ENCODE results near the gene TRAF4. TPM values are rescaled to one million over a fixed set of nuclear protein-coding genes. Genes with fewer than 3 reads are reported as not detected.
A peak's percentile ranks its signal among the peaks of the same experiment; 100 is the strongest.

The TRAF4 gene
- total RNA-seq, 1 experiment from 2014 or later = 227 TPM

GRCh38 chr17:28746611-28747050, 2.8 kb downstream of the TRAF4 start:
- no peak overlapping the region for H4K91ac ChIP-seq (ENCODE audit: insufficient read length, low read depth, low read length)
- Mint-ChIP-seq H3K27ac (peak overlapping the region; percentile 67 to 90 (median 79); a peak in 4 of 7 replicates), H3K9me3 (no peaks in the 10 kb centered on the region), H3K4me1 (peaks cover 17 to 34% of the 10 kb centered on the region in 2 experiments), H3K36me3 (ENCODE audit: insufficient read depth in 1 of 3, low read depth in 3 of 3) (peaks cover 42 to 67% (median 43%) of the 10 kb centered on the region in 3 experiments; a peak in 6 of 7 replicates), H3K4me3 (peak overlapping the region; percentile 87 to 93), H3K27me3 (ENCODE audit: low read depth) (no peaks in the 10 kb centered on the region; the same call in none of the 2 replicates)
- no peaks in the 10 kb centered on the region for H3K9me3 ChIP-seq (ENCODE audit: control insufficient read depth, low read depth, low read length)
- no peak overlapping the region for H2BK120ac ChIP-seq (ENCODE audit: low read depth, low read length, poor library complexity, severe bottlenecking)
- no peaks in the 10 kb centered on the region for H3K79me1 ChIP-seq (ENCODE audit: insufficient read depth, low read depth, low read length, poor library complexity, severe bottlenecking)
- H2BK5ac ChIP-seq (ENCODE audit: insufficient read length, low read length) = no peak overlapping the region
- H4K20me1 ChIP-seq (ENCODE audit: control insufficient read depth, insufficient read depth, insufficient read length) = no peaks in the 10 kb centered on the region
- H3K4me1 ChIP-seq (ENCODE audit: insufficient read depth, low read length) = peaks cover 5% of the 10 kb centered on the region; the same call in 1 of the 2 replicates
- H2BK15ac ChIP-seq (ENCODE audit: low read depth, low read length) = no peak overlapping the region
- H2AFZ ChIP-seq (ENCODE audit: low read length) = no peak overlapping the region
- TF ChIP-seq, protein P1, sequence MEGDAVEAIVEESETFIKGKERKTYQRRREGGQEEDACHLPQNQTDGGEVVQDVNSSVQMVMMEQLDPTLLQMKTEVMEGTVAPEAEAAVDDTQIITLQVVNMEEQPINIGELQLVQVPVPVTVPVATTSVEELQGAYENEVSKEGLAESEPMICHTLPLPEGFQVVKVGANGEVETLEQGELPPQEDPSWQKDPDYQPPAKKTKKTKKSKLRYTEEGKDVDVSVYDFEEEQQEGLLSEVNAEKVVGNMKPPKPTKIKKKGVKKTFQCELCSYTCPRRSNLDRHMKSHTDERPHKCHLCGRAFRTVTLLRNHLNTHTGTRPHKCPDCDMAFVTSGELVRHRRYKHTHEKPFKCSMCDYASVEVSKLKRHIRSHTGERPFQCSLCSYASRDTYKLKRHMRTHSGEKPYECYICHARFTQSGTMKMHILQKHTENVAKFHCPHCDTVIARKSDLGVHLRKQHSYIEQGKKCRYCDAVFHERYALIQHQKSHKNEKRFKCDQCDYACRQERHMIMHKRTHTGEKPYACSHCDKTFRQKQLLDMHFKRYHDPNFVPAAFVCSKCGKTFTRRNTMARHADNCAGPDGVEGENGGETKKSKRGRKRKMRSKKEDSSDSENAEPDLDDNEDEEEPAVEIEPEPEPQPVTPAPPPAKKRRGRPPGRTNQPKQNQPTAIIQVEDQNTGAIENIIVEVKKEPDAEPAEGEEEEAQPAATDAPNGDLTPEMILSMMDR (conservative IDR thresholded peaks at IDR 0.05) = no peak
- H3K79me2 ChIP-seq (ENCODE audit: insufficient read depth, low read length) = peaks cover 16% of the 10 kb centered on the region; the same call in 1 of the 2 replicates
- H3K27me3 ChIP-seq (ENCODE audit: insufficient read depth, low read length) = no peaks in the 10 kb centered on the region
- no peak overlapping the region for H2BK20ac ChIP-seq (ENCODE audit: low read depth, low read length, poor library complexity, severe bottlenecking)
- no peak overlapping the region for H3K14ac ChIP-seq (ENCODE audit: insufficient read depth, low read length)
- peak overlapping the region; percentile 84 for H3K4me2 ChIP-seq (ENCODE audit: insufficient read depth, insufficient read length, low read length)
- H3K23ac ChIP-seq (ENCODE audit: insufficient read length, low read depth, low read length) = no peak overlapping the region
- H3K27ac ChIP-seq (ENCODE audit: insufficient read length, low read depth, low read length) = no peak overlapping the region
- peak; percentile 78 for DNase-seq
- H2BK12ac ChIP-seq (ENCODE audit: insufficient read length, low read depth, low read length) = no peak overlapping the region
- no peak overlapping the region for H3T11ph ChIP-seq (ENCODE audit: low read length)
- H4K5ac ChIP-seq (ENCODE audit: insufficient read length, low read depth, low read length) = no peak overlapping the region
- no peak overlapping the region for H3K18ac ChIP-seq (ENCODE audit: insufficient read length, low read depth, low read length)
- no peak overlapping the region for H3K9ac ChIP-seq (ENCODE audit: extremely low read depth, insufficient read length, low read length)
- peaks cover 15% of the 10 kb centered on the region for H3K23me2 ChIP-seq (ENCODE audit: insufficient read length, low read depth, low read length, poor library complexity, severe bottlenecking)
- H3K56ac ChIP-seq (ENCODE audit: insufficient read length, low read depth, low read length) = no peak overlapping the region
- H2AK5ac ChIP-seq (ENCODE audit: insufficient read length, low read length) = no peak overlapping the region
- WGBS (ENCODE audit: extremely low coverage, insufficient read length, low lambda C conversion rate) = no CpG with 5 or more reads among the region's 5 CpGs
- H4K8ac ChIP-seq (replicated peaks; ENCODE audit: insufficient read length, low read depth, low read length) = no peak overlapping the region
- no peak overlapping the region for H3K4ac ChIP-seq (ENCODE audit: low read depth, low read length)
